ENCODE measurements around the gene XPO4.
"Not testable (repeated sequence)": the region's sequence is repeated elsewhere in the genome, so short reads cannot be mapped to it uniquely, and the experiment has no call there.

DNA sequence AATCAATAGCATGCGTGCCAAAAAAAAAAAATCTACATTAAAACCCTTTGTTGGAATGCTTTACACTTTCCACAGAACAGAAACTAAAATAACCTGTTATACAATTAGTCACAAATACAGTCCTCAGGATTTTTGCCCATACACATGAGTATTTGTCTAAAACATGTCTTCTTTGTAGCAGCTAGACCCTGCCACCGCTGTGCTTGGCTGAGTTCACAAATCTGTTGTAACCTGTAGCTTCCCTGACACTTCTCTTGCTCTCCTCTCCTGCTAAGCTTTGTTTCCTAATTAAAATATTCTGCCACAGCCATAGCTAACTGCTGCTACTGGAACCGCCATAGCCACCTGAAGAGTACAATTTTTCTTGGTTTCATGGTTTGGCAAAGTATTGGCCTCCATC is 45.5 kb upstream of the XPO4 start:
- not testable (repeated sequence) for TF ChIP-seq POLR2A (IDR thresholded peaks at IDR 0.05)
- TF ChIP-seq, protein P1, sequence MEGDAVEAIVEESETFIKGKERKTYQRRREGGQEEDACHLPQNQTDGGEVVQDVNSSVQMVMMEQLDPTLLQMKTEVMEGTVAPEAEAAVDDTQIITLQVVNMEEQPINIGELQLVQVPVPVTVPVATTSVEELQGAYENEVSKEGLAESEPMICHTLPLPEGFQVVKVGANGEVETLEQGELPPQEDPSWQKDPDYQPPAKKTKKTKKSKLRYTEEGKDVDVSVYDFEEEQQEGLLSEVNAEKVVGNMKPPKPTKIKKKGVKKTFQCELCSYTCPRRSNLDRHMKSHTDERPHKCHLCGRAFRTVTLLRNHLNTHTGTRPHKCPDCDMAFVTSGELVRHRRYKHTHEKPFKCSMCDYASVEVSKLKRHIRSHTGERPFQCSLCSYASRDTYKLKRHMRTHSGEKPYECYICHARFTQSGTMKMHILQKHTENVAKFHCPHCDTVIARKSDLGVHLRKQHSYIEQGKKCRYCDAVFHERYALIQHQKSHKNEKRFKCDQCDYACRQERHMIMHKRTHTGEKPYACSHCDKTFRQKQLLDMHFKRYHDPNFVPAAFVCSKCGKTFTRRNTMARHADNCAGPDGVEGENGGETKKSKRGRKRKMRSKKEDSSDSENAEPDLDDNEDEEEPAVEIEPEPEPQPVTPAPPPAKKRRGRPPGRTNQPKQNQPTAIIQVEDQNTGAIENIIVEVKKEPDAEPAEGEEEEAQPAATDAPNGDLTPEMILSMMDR (IDR thresholded peaks at IDR 0.05) = not testable (repeated sequence)
